PFSK-1 (cell line): ENCODE results near the gene FXN.

ENCODE experiments used
- FOXP2 ChIP-seq: optimal IDR thresholded peaks from 2 replicates; pipeline ENCODE3; 2011; ENCODE audit warnings: borderline replicate concordance, control low read depth, inconsistent platforms; ENCODE audit not compliant: insufficient read depth; ENCODE audit errors: extremely low read length, extremely low read depth
- POLR2AphosphoS5 ChIP-seq: IDR thresholded peaks from 2 replicates; pipeline ENCODE4 v1.6.1; 2012; ENCODE audit warnings: low read depth, mild to moderate bottlenecking, control low read depth, low read length, moderate library complexity
- REST ChIP-seq, 2 experiments: IDR thresholded peaks; 2 replicates each; pipeline versions ENCODE4 v1.6.1 to v1.8.0; 2011 to 2012; ENCODE audit warnings: low read depth in 2 of 2, low read length in 2 of 2, control low read depth in 1 of 2, inconsistent platforms in 1 of 2, mild to moderate bottlenecking in 1 of 2, moderate library complexity in 1 of 2; ENCODE audit not compliant: insufficient read depth in 1 of 2
- SIN3A ChIP-seq: IDR thresholded peaks from 2 replicates; pipeline ENCODE4 v1.6.1; 2012; ENCODE audit warnings: mild to moderate bottlenecking, low read length, moderate library complexity, borderline replicate concordance; ENCODE audit not compliant: insufficient read depth
- TAF1 ChIP-seq: IDR thresholded peaks from 2 replicates; pipeline ENCODE4 v1.6.1; 2012; ENCODE audit warnings: low read length, control low read depth, borderline replicate concordance; ENCODE audit not compliant: insufficient read depth

FXN gene

GRCh38 chr9:69122082-69122548 lies 86.6 kb downstream of the FXN start:
- TF ChIP-seq FOXP2, result no peak
- no peak for TF ChIP-seq TAF1
- no peak for TF ChIP-seq REST (IDR thresholded peaks at IDR 0.05; ENCODE audit: insufficient read depth in 1 of 2, low read depth in 2 of 2, low read length in 2 of 2)
- no peak for TF ChIP-seq SIN3A
- TF ChIP-seq POLR2AphosphoS5, result no peak

- TF ChIP-seq TAF1, result no peak
- TF ChIP-seq REST (IDR thresholded peaks at IDR 0.05; ENCODE audit: insufficient read depth in 1 of 2, low read depth in 2 of 2, low read length in 2 of 2), result no peak
- TF ChIP-seq POLR2AphosphoS5, result no peak
- TF ChIP-seq FOXP2, result no peak
- TF ChIP-seq SIN3A, result no peak
Measured at GRCh38 chr9:69122549-69123141, 87.1 kb downstream of the FXN start.

- TF ChIP-seq FOXP2, result no peak
- no peak for TF ChIP-seq SIN3A
- TF ChIP-seq REST (IDR thresholded peaks at IDR 0.05; ENCODE audit: insufficient read depth in 1 of 2, low read depth in 2 of 2, low read length in 2 of 2), result no peak
- no peak for TF ChIP-seq POLR2AphosphoS5
- TF ChIP-seq TAF1, result no peak
Measured at GRCh38 chr9:69130456-69131441, 95.2 kb downstream of the FXN start.

- TF ChIP-seq FOXP2, result no peak
- no peak for TF ChIP-seq REST (IDR thresholded peaks at IDR 0.05; ENCODE audit: insufficient read depth in 1 of 2, low read depth in 2 of 2, low read length in 2 of 2)
- no peak for TF ChIP-seq TAF1
- no peak for TF ChIP-seq SIN3A
- no peak for TF ChIP-seq POLR2AphosphoS5
Measured at GRCh38 chr9:69131682-69132081, 96.1 kb downstream of the FXN start.
